Measurements from ENCODE around the gene MROH8. TPM values are rescaled to one million over a fixed set of nuclear protein-coding genes. Genes with fewer than 3 reads are reported as not detected.
"Not testable (repeated sequence)": the region's sequence is repeated elsewhere in the genome, so short reads cannot be mapped to it uniquely, and the experiment has no call there.

Gene MROH8
- polyA plus RNA-seq, 2 of the 4 experiments (the other 2 are of a cell fraction) = 1.3 to 3.3 TPM

DNA sequence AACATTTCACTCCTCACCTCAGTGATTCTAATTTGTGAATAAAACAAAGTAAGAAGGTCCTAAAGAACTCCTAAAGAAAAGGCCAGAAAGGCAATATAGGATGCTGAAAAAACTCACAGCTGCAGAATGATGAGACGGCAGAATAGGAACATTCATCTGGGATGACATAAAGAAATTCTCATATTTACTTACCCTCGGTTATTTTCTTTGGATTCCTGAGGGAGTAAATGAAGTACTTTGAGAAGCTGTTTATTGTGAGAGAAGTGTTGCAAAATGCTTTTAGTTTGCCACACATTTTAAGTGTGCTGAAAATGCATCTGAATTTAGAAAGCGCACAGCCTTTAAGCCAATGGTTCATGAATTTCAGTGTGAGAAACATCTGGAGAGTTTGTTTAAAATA is 47.9 kb downstream of the MROH8 start:
- 60% methylated on average over 3 of the region's 3 CpGs for WGBS (ENCODE audit: missing lambda C conversion rate)
- FAIRE-seq (no peak), ATAC-seq (no peak), DNase-seq (ENCODE audit: low read depth in 1 of 2, low spot score in 1 of 2) (no peak)
- no peak overlapping the region for H3K4me3 ChIP-seq
- no peak overlapping the region for H3K27ac ChIP-seq
- ChIA-PET POLR2A (no interaction called here), CTCF (interaction anchor here (0.6 kb wide), 1 partner anchor 34 kb away, joined by 3 read pairs; no protein-coding TSS in a partner anchor)
- H3K4me2 ChIP-seq = no peak overlapping the region
- H3K4me1 ChIP-seq = no peaks in the 10 kb centered on the region
- no peaks in the 10 kb centered on the region for H3K9me3 ChIP-seq
- TF ChIP-seq, protein P1, sequence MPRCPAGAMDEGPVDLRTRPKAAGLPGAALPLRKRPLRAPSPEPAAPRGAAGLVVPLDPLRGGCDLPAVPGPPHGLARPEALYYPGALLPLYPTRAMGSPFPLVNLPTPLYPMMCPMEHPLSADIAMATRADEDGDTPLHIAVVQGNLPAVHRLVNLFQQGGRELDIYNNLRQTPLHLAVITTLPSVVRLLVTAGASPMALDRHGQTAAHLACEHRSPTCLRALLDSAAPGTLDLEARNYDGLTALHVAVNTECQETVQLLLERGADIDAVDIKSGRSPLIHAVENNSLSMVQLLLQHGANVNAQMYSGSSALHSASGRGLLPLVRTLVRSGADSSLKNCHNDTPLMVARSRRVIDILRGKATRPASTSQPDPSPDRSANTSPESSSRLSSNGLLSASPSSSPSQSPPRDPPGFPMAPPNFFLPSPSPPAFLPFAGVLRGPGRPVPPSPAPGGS (IDR thresholded peaks at IDR 0.05) = no peak
- no peak for TF ChIP-seq RFX5 (IDR thresholded peaks at IDR 0.05)
- no peak for TF ChIP-seq EHF (CRISPR knock-in tag; IDR thresholded peaks at IDR 0.05)
- TF ChIP-seq TP53 (CRISPR knock-in tag; IDR thresholded peaks at IDR 0.05) = no peak
- no peak for TF ChIP-seq POLR2A (IDR thresholded peaks at IDR 0.05; ENCODE audit: low read length)
- TF ChIP-seq EHMT2 (IDR thresholded peaks at IDR 0.05; ENCODE audit: low read depth) = no peak
- TF ChIP-seq HOXB5 (CRISPR knock-in tag; IDR thresholded peaks at IDR 0.05) = no peak
- no peak for TF ChIP-seq KDM1A (IDR thresholded peaks at IDR 0.05; ENCODE audit: low read depth)
- no peak for TF ChIP-seq SMC3 (IDR thresholded peaks at IDR 0.05)

DNA sequence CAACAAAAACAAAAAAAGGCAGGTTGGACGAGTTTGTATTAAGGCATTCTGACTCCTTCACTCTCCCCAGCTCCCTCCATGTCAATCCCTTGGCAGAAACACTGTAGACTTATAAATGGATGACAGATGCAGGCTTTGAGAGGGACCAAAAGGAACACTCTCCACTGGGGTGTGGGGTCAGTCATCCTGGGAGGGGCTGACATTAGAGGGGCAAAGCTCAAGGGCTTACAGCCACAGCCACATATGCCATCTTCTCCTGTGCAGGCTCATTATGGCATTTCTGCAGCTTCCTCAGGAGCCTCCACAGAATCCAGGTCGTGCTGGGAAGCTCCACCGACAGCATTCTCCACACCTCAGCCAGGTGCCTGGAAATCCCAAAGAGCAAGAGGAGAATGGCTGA is 50.5 kb downstream of the MROH8 start:
- ATAC-seq = no peak
- Histone ChIP-seq H3K9me3 (no peaks in the 10 kb centered on the region), H3K4me1 (no peaks in the 10 kb centered on the region), H3K4me3 (no peak overlapping the region), H3K27ac (no peak overlapping the region), H3K4me2 (no peak overlapping the region)
- no peak for FAIRE-seq
- no peak for TF ChIP-seq CHD4 (IDR thresholded peaks at IDR 0.05; ENCODE audit: borderline replicate concordance)
- no peak for TF ChIP-seq HOXB13 (CRISPR knock-in tag; IDR thresholded peaks at IDR 0.05; ENCODE audit: low read depth)
- ChIA-PET POLR2A (no interaction called here), CTCF (no interaction called here)
- WGBS (ENCODE audit: missing lambda C conversion rate) = 56% methylated on average over 3 of the region's 3 CpGs
- no peak for DNase-seq (ENCODE audit: low read depth in 1 of 2, low spot score in 1 of 2)

DNA sequence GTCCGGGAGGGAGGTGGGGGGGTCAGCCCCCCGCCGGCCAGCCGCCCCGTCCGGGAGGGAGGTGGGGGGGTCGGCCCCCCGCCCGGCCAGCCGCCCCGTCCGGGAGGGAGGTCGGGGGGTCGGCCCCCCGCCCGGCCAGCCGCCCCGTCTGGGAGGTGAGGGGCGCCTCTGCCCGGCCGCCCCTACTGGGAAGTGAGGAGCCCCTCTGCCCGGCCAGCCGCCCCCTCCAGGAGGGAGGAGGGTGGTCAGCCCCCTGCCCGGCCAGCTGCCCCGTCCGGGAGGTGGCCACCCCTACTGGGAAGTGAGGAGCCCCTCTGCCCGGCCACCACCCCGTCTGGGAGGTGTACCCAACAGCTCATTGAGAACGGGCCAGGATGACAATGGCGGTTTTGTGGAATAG is 53.1 kb downstream of the MROH8 start:
- no CpG with 5 or more reads among the region's 30 CpGs for WGBS (ENCODE audit: missing lambda C conversion rate)
- FAIRE-seq; H3K4me3 ChIP-seq; ATAC-seq; H3K27ac ChIP-seq; H3K4me1 ChIP-seq; CTCF ChIA-PET; POLR2A ChIA-PET; DNase-seq (ENCODE audit: low read depth in 1 of 2, low spot score in 1 of 2); H3K4me2 ChIP-seq; H3K9me3 ChIP-seq: not testable (repeated sequence)

DNA sequence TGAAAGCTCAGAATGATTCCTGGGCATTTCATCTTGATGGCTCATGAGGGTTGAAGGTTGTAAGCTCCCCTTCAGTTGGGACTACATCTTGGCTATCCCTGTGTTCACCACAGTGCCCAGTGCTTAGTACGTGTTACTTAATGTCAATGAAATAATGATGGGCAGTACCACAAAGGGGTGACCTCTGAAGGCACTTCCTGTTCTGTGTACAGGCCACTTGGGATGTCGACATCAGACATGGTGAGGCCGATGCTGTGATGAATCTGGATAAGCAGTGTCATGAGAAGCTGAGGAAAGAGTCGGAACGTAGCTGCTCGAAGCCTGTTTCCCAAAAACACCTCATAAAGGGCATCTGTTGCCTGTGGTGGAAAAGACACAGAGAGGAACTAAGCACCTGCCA is 55.9 kb downstream of the MROH8 start:
- Histone ChIP-seq H3K9me3 (no peaks in the 10 kb centered on the region), H3K27ac (no peak overlapping the region), H3K4me1 (no peaks in the 10 kb centered on the region), H3K4me3 (no peak overlapping the region), H3K4me2 (no peak overlapping the region)
- FAIRE-seq (no peak), ATAC-seq (no peak), DNase-seq (ENCODE audit: low read depth in 1 of 2, low spot score in 1 of 2) (peak in 1 of 2 experiments; percentile 12)
- ChIA-PET CTCF (interaction anchor here (0.6 to 1.1 kb wide), 3 partner anchors 17 to 1902 kb away, joined by 3 to 5 read pairs (median 3); no protein-coding TSS in a partner anchor), POLR2A (no interaction called here)
- TF ChIP-seq CEBPB (IDR thresholded peaks at IDR 0.05) = no peak
- no peak for TF ChIP-seq JUNB (IDR thresholded peaks at IDR 0.05)
- TF ChIP-seq EHF (CRISPR knock-in tag; IDR thresholded peaks at IDR 0.05) = no peak
- TF ChIP-seq TFCP2L1 (CRISPR knock-in tag; IDR thresholded peaks at IDR 0.05) = no peak
- TF ChIP-seq RCOR1 (IDR thresholded peaks at IDR 0.05; ENCODE audit: low read depth, low read length) = no peak
- no peak for TF ChIP-seq JUN (IDR thresholded peaks at IDR 0.05)
- TF ChIP-seq, protein P2, sequence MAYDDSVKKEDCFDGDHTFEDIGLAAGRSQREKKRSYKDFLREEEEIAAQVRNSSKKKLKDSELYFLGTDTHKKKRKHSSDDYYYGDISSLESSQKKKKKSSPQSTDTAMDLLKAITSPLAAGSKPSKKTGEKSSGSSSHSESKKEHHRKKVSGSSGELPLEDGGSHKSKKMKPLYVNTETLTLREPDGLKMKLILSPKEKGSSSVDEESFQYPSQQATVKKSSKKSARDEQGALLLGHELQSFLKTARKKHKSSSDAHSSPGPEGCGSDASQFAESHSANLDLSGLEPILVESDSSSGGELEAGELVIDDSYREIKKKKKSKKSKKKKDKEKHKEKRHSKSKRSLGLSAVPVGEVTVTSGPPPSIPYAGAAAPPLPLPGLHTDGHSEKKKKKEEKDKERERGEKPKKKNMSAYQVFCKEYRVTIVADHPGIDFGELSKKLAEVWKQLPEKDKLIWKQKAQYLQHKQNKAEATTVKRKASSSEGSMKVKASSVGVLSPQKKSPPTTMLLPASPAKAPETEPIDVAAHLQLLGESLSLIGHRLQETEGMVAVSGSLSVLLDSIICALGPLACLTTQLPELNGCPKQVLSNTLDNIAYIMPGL (CRISPR knock-in tag; IDR thresholded peaks at IDR 0.05; ENCODE audit: borderline replicate concordance) = no peak
- no peak for TF ChIP-seq POLR2A (IDR thresholded peaks at IDR 0.05; ENCODE audit: low read length)
- TF ChIP-seq, protein P3, sequence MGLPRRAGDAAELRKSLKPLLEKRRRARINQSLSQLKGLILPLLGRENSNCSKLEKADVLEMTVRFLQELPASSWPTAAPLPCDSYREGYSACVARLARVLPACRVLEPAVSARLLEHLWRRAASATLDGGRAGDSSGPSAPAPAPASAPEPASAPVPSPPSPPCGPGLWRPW (IDR thresholded peaks at IDR 0.05) = no peak
- no peak for TF ChIP-seq RNF2 (IDR thresholded peaks at IDR 0.05; ENCODE audit: borderline replicate concordance, low read depth)
- TF ChIP-seq FOSB (CRISPR knock-in tag; IDR thresholded peaks at IDR 0.05) = no peak
- TF ChIP-seq RAD21 (conservative IDR thresholded peaks at IDR 0.05 in 1 of 2, IDR thresholded peaks at IDR 0.05 in 1 of 2) = no peak
- TF ChIP-seq SMC3 (IDR thresholded peaks at IDR 0.05) = no peak
- no peak for TF ChIP-seq PHF8 (IDR thresholded peaks at IDR 0.05; ENCODE audit: borderline replicate concordance, low read depth)
- whole genome bisulfite sequencing (ENCODE audit: missing lambda C conversion rate) = 76% methylated on average over 6 of the region's 6 CpGs
